ENCODE results near the gene ADO.

ADO gene

DNA sequence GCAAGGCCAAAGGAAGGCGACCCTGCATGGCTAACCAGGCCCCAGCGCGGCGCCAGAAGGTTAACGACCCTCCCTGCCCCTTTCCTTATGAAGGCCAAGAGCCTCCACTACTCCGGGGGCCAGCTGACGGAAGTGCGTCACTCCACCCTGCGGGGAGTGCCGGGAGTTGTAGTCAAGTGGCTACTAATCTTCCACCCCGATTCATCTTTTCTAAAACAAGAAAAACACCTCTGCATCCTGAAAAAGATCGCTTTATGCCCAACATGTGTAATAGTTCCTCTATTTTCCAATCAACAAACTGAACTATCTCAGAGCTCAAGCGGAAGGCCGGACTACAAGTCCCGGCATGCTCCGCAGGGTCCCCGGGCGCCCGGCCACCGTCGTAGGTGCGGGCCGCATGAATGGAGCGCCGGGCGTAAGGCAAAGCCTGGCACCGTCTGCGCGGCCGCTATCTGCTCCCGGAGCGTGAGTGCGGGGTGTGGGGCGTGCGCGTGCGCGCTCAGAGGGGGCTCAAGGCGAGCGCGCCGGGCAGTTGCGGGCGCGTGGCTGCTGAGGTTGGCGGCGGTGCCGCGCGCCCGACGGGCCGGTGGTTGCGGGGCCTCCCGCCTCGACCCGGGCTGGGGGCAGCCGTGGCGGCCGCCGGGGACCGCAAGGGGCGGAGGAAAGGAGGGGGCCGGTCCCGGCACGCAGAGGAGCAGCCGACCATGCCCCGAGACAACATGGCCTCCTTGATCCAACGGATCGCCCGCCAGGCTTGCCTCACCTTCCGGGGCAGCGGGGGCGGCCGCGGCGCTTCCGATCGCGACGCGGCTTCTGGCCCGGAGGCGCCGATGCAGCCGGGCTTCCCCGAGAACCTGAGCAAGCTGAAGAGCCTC, at the start of gene ADO:
TSS of gene ADO (plus strand) at position 365 of the 875 bp plus-strand sequence. CDS start at position 705, 340 bp downstream.
- DNase-seq (ENCODE audit: low spot score): peak; percentile 81
- H3K27ac ChIP-seq: peak within 1 kb of the TSS; percentile 89
- POLR2A ChIA-PET (ENCODE audit: low non-redundant PET): interaction anchor here (0.6 to 0.7 kb wide), 2 partner anchors 194 to 278 kb away, joined by 3 read pairs; no protein-coding TSS in a partner anchor
- no peak for TF ChIP-seq CTCF (conservative IDR thresholded peaks at IDR 0.05; ENCODE audit: low read depth)
- CTCF ChIA-PET: interaction anchor here (0.6 to 0.8 kb wide), 3 partner anchors 12 to 23 kb away, joined by 3 to 6 read pairs (median 3); no protein-coding TSS in a partner anchor

GRCh38 chr10:62754963-62755362, 49.6 kb upstream of the ADO start:
- H3K27ac ChIP-seq: no peak overlapping the region
- no peak for TF ChIP-seq CTCF (conservative IDR thresholded peaks at IDR 0.05; ENCODE audit: low read depth)
- DNase-seq (ENCODE audit: low spot score): no peak
- ChIA-PET POLR2A (ENCODE audit: low non-redundant PET) (no interaction called here), CTCF (no interaction called here)

DNA sequence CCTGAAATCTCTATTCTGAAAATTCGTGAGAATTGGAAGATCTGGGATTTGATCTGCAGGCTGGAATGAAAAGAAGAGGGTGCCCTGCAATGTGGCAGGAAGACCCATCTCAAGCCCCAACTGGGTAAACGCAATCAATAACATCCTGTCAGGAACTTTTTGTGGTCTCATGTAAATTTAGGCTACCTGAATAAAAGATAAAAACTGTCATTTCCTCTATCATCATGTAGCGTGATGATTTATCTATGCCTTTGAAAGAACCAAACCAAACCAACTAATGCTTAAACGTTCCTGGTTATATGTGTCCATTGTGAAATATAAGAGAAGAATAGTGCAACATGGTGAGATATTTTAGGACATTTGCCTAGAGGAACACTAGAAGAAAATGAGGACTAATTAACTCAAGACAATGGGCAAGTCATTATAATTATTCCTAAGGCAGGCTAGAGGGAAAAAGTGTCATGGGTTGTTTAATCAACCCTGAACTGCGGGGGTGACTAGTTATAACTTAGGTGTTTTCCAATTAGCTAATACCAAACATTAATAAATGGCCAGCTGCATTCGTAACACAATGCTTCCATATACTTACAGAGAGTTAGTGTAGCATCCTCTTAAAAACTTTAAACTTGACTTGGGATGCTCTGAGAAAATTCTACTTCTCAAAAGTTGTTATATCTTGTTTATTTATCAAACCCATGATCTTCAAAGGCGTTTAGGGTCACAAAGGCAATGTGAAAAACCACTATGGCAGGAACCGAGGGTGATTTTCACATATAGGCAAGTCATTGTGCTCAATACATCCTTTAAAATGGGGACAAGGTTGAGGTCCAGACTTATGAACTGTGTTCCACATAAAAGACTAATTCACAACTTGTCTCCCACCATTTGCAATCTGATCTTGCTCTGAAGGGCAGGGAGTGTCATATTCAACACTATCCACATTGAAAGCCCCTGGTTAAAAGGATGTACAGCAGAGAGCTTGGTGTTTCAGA, 48.6 kb upstream of the ADO start:
- ChIA-PET POLR2A (ENCODE audit: low non-redundant PET) (no interaction called here), CTCF (no interaction called here)
- no peak for TF ChIP-seq CTCF (conservative IDR thresholded peaks at IDR 0.05; ENCODE audit: low read depth)
- H3K27ac ChIP-seq: no peak overlapping the region
- no peak for DNase-seq (ENCODE audit: low spot score)

GRCh38 chr10:62759599-62760175, 44.8 kb upstream of the ADO start:
- ChIA-PET POLR2A (ENCODE audit: low non-redundant PET) (no interaction called here), CTCF (interaction anchor here (0.5 to 0.7 kb wide), 2 partner anchors 279 to 346 kb away, joined by 3 to 6 read pairs; no protein-coding TSS in a partner anchor)
- DNase-seq (ENCODE audit: low spot score): no peak
- no peak for TF ChIP-seq CTCF (conservative IDR thresholded peaks at IDR 0.05; ENCODE audit: low read depth)
- no peak overlapping the region for H3K27ac ChIP-seq

- POLR2A ChIA-PET (ENCODE audit: low non-redundant PET): interaction anchor here (0.5 kb wide), 1 partner anchor 24 kb away, joined by 4 read pairs; no protein-coding TSS in a partner anchor
- no peak for DNase-seq (ENCODE audit: low spot score)
- TF ChIP-seq CTCF (conservative IDR thresholded peaks at IDR 0.05; ENCODE audit: low read depth): no peak
- CTCF ChIA-PET: no interaction called here
- no peak overlapping the region for H3K27ac ChIP-seq
Observed at GRCh38 chr10:62760401-62760800, 44.1 kb upstream of the ADO start.

DNA sequence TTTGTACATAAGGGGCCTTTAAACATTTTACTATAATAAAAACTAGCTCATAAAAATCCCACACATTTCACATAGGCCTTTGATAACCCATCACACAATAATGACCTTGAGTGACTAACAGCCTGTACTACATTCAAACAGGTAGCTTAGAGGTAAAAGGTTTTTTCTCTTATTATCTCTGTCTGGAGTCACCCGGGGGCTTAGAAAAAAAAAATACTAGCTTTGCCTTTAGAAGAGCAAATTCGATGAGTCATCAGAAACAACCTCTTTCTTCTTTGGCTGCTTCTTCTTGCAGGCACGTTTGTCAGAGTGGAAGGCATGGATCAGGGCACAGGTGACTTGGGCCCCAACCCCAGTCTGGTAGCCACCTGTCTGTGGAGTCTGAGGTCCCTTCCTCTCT, 43.4 kb upstream of the ADO start:
- ChIA-PET POLR2A (ENCODE audit: low non-redundant PET) (no interaction called here), CTCF (no interaction called here)
- DNase-seq (ENCODE audit: low spot score): no peak

More for the DNA sequence above, 43.4 kb upstream of the ADO start:
- no peak overlapping the region for H3K27ac ChIP-seq
- no peak for TF ChIP-seq CTCF (conservative IDR thresholded peaks at IDR 0.05; ENCODE audit: low read depth)
